Activated CD4-positive, alpha-beta T cell treated with anti-CD3 and anti-CD28 coated beads, Interleukin-2, amount 10 ng/mL, durations not matched to agents 7 days and 5 days (primary cell): ENCODE measurements around the gene SHKBP1. TPM values are rescaled to one million over a fixed set of nuclear protein-coding genes. Genes with fewer than 3 reads are reported as not detected.
"Not testable (repeated sequence)": the region's sequence is repeated elsewhere in the genome, so short reads cannot be mapped to it uniquely, and the experiment has no call there.

Experiments used
- CTCF ChIA-PET: fragments of 350-600 bp; sonication (Branson Sonifier 250); formaldehyde crosslinking; loops from one replicate; lab custom pipeline; 2021; ENCODE audit warnings: antibody characterized with exemption; lab: Charles Lee
- POLR2A ChIA-PET: fragments of 350-600 bp; sonication (Branson Sonifier 250); formaldehyde crosslinking; loops from one replicate; lab custom pipeline; 2021; ENCODE audit warnings: antibody characterized with exemption; lab: Charles Lee
- DNase-seq: peaks from one replicate; pipeline ENCODE4 v3.0.0-alpha.2; 2020
- H3K27ac Mint-ChIP-seq: one replicate; pipeline ENCODE4 v1.8.0; 2021; ENCODE audit warnings: mild to moderate bottlenecking, moderate library complexity, mixed read lengths
- H3K27me3 Mint-ChIP-seq: one replicate; pipeline ENCODE4 v1.8.0; 2021; ENCODE audit warnings: mixed read lengths
- H3K36me3 Mint-ChIP-seq: one replicate; pipeline ENCODE4 v1.8.0; 2021; ENCODE audit warnings: low read depth, mixed read lengths
- H3K4me1 Mint-ChIP-seq: one replicate; pipeline ENCODE4 v1.8.0; 2021; ENCODE audit warnings: mixed read lengths
- H3K4me3 Mint-ChIP-seq: one replicate; pipeline ENCODE4 v1.8.0; 2021; ENCODE audit warnings: mild to moderate bottlenecking, moderate library complexity, mixed read lengths
- H3K9me3 Mint-ChIP-seq: one replicate; pipeline ENCODE4 v1.8.0; 2021; ENCODE audit warnings: mixed read lengths
- total RNA-seq, 2 experiments: library from RNA; stranded (reverse); gene quantifications; one replicate each; pipeline ENCODE4 v1.2.3, GENCODE V29; 2021

Gene SHKBP1
- total RNA-seq, 2 experiments from 2014 or later = 147 to 158 TPM

DNA sequence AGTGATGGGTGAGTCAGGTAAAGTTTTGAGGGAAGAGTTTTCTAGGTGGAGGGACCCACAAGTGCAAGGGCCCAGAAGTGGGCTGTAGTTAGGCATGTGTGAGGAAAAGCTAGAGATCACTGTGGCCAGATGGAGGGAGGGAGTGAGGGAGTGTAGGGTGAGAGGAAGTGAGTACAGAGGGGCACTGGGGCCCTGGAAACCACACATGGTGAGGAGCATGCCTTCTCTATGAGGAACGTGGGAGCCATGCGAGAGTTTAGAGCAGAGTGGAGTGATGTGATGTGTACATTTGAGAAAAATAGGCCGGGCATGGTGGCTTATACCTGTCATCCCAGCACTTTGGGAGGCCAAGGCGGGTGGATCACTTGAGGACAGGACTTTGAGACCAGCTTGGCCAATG, 14.7 kb upstream of the SHKBP1 start:
- CTCF ChIA-PET = no interaction called here
- peaks cover 27% of the 10 kb centered on the region for H3K27me3 Mint-ChIP-seq
- DNase-seq = no peak
- H3K4me1 Mint-ChIP-seq = peaks cover 3% of the 10 kb centered on the region
- H3K4me3 Mint-ChIP-seq = no peak overlapping the region
- POLR2A ChIA-PET = no interaction called here
- H3K27ac Mint-ChIP-seq = no peak overlapping the region
- no peaks in the 10 kb centered on the region for H3K36me3 Mint-ChIP-seq
- no peaks in the 10 kb centered on the region for H3K9me3 Mint-ChIP-seq

DNA sequence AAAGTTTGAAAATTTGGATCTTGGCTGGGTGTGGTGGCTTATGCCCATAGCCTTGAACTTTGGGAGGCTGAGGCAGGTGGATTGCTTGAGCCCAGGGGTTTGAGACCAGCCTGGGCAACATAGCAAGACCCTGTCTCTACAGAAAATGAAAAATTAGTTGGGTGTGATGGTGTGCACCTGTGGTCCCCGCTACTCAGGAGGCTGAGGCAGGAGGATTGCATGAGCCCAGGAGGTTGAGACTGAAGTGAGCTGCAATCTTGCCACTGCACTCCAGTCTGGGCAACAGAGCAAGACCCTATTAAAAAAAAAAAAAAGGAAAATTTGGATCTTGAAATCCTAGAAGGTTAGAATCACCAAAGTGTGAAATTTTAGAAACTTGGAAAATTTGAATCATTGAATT, 12.1 kb upstream of the SHKBP1 start:
- H3K4me3 Mint-ChIP-seq, H3K27ac Mint-ChIP-seq, H3K9me3 Mint-ChIP-seq, CTCF ChIA-PET, H3K36me3 Mint-ChIP-seq, H3K4me1 Mint-ChIP-seq, DNase-seq, POLR2A ChIA-PET: not testable (repeated sequence)
- peaks cover 44% of the 10 kb centered on the region for H3K27me3 Mint-ChIP-seq

DNA sequence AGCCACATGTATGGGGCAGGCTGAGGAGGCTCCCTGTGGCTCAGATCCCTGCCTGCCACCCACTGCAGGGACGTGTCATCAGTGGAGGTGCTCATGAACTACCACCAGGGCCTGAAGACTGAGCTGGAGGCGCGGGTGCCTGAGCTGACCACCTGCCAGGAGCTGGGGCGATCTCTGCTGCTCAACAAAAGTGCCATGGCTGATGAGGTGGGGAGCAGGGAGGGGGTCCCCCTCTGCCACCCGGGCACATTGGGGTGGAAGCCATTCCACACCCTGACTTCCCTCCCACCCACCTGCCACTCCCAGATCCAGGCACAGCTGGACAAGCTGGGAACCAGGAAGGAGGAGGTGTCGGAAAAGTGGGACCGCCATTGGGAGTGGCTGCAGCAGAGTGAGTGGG, 11.3 kb upstream of the SHKBP1 start:
- Mint-ChIP-seq H3K27me3 (peaks cover 46% of the 10 kb centered on the region), H3K4me3 (no peak overlapping the region), H3K9me3 (no peaks in the 10 kb centered on the region), H3K27ac (no peak overlapping the region), H3K36me3 (no peaks in the 10 kb centered on the region), H3K4me1 (peaks cover 12% of the 10 kb centered on the region)
- CTCF ChIA-PET = no interaction called here
- POLR2A ChIA-PET = no interaction called here
- DNase-seq = no peak

DNA sequence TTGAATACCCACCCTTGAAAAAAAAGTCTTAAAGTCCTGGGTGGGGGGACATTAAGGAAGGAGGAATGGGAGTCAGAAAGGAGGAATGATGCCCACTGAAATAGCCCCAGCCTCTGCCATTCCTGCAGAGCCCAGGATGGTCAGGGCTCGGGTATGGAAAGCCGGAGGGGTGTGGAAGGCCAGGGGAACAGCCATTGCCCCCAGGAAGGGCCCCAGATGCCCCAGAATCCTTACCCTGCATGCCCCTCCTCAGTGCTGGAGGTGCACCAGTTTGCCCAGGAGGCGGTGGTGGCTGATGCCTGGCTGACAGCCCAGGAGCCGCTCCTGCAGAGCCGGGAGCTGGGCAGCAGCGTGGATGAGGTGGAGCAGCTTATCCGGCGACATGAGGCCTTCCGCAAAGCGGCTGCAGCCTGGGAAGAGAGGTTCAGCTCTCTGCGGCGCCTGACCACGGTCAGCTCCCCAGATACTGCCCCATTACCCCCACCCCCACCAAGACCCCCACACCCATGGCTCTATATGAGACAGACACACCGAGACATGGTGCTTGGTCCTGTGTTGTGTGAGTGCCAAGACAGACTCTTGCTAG, 10.7 kb upstream of the SHKBP1 start:
- Mint-ChIP-seq H3K4me1 (peaks cover 18% of the 10 kb centered on the region), H3K9me3 (peaks cover 3% of the 10 kb centered on the region), H3K27ac (no peak overlapping the region), H3K4me3 (no peak overlapping the region), H3K36me3 (no peaks in the 10 kb centered on the region), H3K27me3 (peaks cover 46% of the 10 kb centered on the region)
- DNase-seq = no peak
- CTCF ChIA-PET = interaction anchor here (1.4 kb wide), 1 partner anchor 38 kb away, joined by 5 read pairs; no protein-coding TSS in a partner anchor
- POLR2A ChIA-PET = no interaction called here

DNA sequence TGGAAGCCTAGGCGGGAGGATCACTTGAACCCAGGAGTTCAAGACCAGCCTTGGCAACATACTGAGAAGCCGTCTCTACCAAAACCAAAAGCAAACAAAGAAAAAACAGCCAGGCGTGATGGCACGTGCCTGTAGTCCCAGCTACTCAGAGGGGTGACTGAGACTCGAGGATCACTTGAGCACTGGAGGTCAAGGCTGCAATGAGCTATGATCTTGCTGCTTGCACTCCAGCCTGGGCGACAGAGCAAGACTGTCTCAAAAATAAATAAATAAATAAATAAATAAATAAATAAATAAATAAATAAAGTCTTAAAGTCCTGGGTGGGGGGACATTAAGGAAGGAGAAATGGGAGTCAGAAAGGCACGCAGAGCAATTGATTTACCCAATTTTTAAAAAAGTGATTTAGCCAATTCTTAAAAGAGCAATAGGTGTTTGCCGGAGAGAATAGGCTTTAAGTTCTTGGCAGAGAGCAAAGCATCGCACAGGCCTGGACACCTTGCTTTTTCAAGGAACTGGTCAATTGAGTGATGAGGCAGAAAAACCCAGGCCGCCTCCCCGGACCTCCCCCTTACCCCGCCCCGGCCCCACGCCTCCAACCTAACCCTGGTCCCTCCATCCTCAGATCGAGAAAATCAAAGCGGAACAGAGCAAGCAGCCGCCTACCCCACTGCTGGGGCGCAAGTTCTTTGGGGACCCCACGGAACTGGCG, 9.5 kb upstream of the SHKBP1 start:
- Mint-ChIP-seq H3K4me1 (peaks cover 15% of the 10 kb centered on the region), H3K27ac (no peak overlapping the region), H3K27me3 (peaks cover 42% of the 10 kb centered on the region), H3K4me3 (no peak overlapping the region), H3K9me3 (peaks cover 3% of the 10 kb centered on the region), H3K36me3 (no peaks in the 10 kb centered on the region)
- POLR2A ChIA-PET = interaction anchor here (0.6 kb wide), 1 partner anchor 76 kb away, joined by 3 read pairs; no protein-coding TSS in a partner anchor
- CTCF ChIA-PET = interaction anchor here (1.1 to 1.7 kb wide), 4 partner anchors 28 to 67 kb away, joined by 3 to 5 read pairs (median 4); no protein-coding TSS in a partner anchor
- DNase-seq = no peak

DNA sequence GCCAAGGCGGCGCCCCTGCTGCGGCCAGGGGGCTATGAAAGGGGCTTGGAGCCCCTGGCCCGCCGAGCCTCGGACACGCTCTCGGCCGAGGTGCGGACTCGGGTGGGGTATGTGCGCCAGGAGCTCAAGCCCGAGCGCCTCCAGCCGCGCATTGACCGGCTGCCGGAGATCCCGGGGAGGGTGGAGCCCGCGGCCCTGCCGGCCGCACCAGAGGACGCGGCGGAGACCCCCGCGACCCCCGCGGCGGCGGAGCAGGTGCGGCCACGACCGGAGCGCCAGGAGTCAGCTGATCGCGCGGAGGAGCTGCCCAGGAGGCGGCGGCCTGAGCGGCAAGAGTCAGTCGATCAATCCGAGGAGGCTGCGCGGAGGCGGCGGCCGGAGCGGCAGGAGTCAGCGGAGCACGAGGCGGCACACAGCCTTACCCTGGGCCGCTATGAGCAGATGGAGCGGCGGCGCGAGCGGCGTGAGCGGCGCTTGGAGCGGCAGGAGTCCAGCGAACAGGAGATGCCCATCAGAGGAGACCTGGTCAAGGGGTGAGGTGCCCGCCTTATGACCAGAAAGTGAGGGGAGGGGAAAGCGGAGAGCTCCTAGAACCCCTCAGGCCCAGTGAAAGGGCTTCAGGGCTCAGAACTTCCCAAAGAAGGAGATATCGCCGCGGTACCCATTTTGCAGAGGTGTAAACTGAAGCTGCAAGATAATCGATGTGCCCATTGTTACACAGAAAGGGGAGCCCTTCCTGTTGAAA, 8.8 kb upstream of the SHKBP1 start:
- ChIA-PET POLR2A (interaction anchor here (0.6 kb wide), 1 partner anchor 75 kb away, joined by 3 read pairs; no protein-coding TSS in a partner anchor), CTCF (interaction anchor here (0.6 to 1.7 kb wide), 4 partner anchors 27 to 419 kb away, joined by 3 to 4 read pairs (median 3); no protein-coding TSS in a partner anchor)
- Mint-ChIP-seq H3K27ac (no peak overlapping the region), H3K9me3 (peaks cover 3% of the 10 kb centered on the region), H3K4me3 (no peak overlapping the region), H3K36me3 (no peaks in the 10 kb centered on the region), H3K4me1 (peaks cover 15% of the 10 kb centered on the region), H3K27me3 (peaks cover 42% of the 10 kb centered on the region)
- no peak for DNase-seq

DNA sequence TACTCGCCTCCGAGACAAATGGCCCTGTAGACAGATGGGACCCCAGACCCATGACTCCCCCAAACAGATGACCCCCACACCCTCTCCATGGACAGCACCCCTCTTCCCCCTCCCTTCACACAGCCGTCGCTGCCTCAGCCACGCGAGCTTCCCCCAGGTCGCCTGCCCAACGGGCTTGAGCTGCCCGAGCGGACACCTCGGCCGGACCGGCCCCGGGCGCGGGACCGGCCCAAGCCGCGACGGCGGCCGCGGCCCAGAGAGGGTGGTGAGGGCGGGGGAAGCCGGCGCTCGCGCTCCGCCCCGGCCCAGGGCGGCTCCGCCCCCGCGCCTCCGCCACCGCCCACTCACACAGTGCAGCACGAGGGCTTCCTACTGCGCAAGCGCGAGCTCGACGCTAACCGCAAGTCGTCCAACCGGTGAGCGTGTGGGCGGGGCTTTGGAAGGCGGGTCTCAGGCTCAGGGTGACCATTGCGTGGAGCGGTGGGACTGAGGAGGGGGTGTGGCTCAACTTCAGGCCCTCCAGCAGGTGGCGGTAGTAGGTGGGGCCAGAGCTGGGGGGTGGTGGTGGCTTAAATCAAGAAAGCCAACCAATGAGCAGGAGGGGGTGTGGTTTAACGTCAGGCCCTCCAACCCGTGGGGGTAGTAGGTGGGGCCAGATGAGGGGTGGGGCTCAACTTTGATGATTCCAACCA, 6.2 kb upstream of the SHKBP1 start:
- Mint-ChIP-seq H3K27ac (peak overlapping the region; percentile 77), H3K4me3 (peak overlapping the region; percentile 65), H3K27me3 (peaks cover 31% of the 10 kb centered on the region), H3K4me1 (peaks cover 20% of the 10 kb centered on the region), H3K36me3 (no peaks in the 10 kb centered on the region), H3K9me3 (peaks cover 3% of the 10 kb centered on the region)
- CTCF ChIA-PET = interaction anchor here (0.6 to 1.8 kb wide), 9 partner anchors 11 to 106 kb away, joined by 3 to 7 read pairs (median 3); no protein-coding TSS in a partner anchor
- POLR2A ChIA-PET = no interaction called here
- peak; percentile 98 for DNase-seq

DNA sequence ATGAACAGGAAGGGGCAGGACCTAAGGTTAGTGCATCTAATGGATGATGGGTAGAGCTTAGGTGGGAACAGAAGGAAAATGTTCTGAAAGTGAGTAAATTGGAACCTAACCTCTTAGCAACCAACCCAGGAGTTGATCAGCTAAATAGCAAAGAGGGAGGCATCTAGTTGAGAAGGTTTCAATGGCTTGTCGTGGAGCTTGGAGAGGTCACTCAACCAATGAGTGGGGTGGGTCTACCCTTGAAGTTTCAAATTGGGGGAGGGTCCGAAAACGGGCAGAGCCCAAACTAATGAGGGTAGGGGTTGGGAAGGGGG, 5.7 kb upstream of the SHKBP1 start:
- Mint-ChIP-seq H3K36me3 (no peaks in the 10 kb centered on the region), H3K4me1 (peaks cover 21% of the 10 kb centered on the region), H3K9me3 (peaks cover 3% of the 10 kb centered on the region), H3K27ac (peak overlapping the region; percentile 77), H3K27me3 (peaks cover 30% of the 10 kb centered on the region), H3K4me3 (peak overlapping the region; percentile 65)
- ChIA-PET CTCF (interaction anchor here (0.7 to 1.8 kb wide), 8 partner anchors 11 to 106 kb away, joined by 3 to 7 read pairs (median 3); no protein-coding TSS in a partner anchor), POLR2A (no interaction called here)
- DNase-seq = no peak

DNA sequence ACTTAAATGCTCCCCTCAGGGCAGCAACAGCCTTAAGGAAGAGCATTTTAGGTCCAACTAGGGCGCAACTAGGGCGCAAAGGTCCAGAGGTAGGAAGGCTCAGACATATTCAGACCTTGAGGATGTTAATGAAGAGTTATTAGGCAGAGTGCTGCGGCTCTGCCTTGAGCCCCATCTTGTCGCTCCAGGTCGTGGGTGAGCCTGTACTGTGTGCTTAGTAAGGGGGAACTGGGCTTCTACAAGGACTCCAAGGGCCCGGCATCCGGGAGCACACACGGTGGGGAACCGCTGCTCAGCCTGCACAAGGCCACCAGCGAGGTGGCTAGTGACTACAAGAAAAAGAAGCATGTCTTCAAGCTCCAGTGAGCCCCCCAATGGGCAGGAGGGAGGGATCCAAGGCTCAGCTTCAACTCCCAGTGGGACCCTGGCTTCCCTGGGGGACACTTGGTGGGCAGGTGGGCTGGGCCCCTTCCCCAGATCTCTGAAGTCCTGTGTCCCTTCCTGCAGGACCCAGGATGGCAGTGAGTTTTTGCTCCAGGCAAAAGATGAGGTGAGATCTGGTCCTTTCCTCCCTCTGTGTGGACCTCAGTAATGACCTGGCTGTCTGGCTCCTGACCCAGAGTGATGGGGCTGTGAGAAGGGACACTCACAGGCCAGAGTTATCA, 4.7 kb upstream of the SHKBP1 start:
- DNase-seq = no peak
- H3K4me3 Mint-ChIP-seq = no peak overlapping the region
- H3K27ac Mint-ChIP-seq = no peak overlapping the region
- peaks cover 28% of the 10 kb centered on the region for H3K4me1 Mint-ChIP-seq
- H3K36me3 Mint-ChIP-seq = no peaks in the 10 kb centered on the region
- H3K9me3 Mint-ChIP-seq = peaks cover 3% of the 10 kb centered on the region
- peaks cover 24% of the 10 kb centered on the region for H3K27me3 Mint-ChIP-seq
- ChIA-PET CTCF (interaction anchor here (1.5 to 1.8 kb wide), 2 partner anchors 10 to 31 kb away, joined by 4 to 7 read pairs; no protein-coding TSS in a partner anchor), POLR2A (no interaction called here)

DNA sequence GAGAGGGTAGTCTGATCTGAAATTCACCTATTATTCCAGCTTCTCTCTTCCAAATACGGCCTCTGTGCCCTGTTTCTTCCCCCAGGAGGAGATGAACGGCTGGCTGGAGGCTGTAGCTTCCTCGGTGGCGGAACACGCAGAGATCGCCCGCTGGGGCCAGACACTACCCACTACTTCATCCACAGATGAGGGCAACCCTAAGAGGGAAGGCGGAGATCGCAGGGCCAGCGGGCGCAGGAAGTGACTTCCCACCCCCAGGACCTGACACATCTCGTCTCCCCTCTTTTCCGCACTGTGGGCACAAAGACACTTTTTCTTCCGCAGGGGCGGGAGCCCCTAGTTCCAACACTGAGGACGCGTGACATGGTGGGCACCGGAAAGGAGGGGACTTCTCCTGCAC, 1.3 kb upstream of the SHKBP1 start:
- CTCF ChIA-PET = interaction anchor here (0.5 kb wide), 1 partner anchor 70 kb away, joined by 4 read pairs; no protein-coding TSS in a partner anchor
- H3K9me3 Mint-ChIP-seq = peaks cover 3% of the 10 kb centered on the region
- no peak for DNase-seq
- no peaks in the 10 kb centered on the region for H3K27me3 Mint-ChIP-seq
- H3K4me3 Mint-ChIP-seq = peak overlapping the region; percentile 22
- no peak overlapping the region for H3K27ac Mint-ChIP-seq
- POLR2A ChIA-PET = interaction anchor here (0.6 kb wide), 1 partner anchor 227 kb away, joined by 4 read pairs; the partner anchor contains the start of gene PLD3
- peaks cover 31% of the 10 kb centered on the region for H3K4me1 Mint-ChIP-seq
- peaks cover 12% of the 10 kb centered on the region for H3K36me3 Mint-ChIP-seq

DNA sequence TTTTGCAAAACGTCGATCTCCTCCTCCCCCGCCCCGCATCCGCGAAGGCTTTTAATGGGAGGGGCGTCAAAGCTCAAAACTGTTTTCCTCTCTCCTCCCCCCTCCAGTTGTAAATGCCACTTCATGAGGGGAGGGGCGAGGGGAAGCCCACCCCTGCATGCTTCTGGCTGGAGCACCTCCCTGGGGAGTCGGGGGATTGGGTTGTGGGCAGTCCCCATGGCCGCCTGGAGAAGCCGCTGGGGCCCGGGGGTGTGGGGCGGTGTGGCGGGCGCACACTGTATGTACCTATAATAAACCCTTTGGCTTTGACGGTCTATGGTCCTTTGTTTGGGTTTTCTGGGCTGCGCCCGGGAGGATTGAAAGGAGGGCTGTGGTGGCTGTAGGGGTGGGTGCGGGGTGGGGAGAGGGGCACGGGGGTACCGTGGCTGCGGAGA, 505 bp upstream of the SHKBP1 start:
- ChIA-PET CTCF (no interaction called here), POLR2A (interaction anchor here (0.6 kb wide), 1 partner anchor 228 kb away, joined by 4 read pairs; the partner anchor contains the start of gene PLD3)
- Mint-ChIP-seq H3K4me3 (peak overlapping the region; percentile 87), H3K36me3 (peaks cover 20% of the 10 kb centered on the region), H3K9me3 (no peaks in the 10 kb centered on the region), H3K27me3 (no peaks in the 10 kb centered on the region), H3K27ac (peak overlapping the region; percentile 89), H3K4me1 (peaks cover 26% of the 10 kb centered on the region)
- DNase-seq = peak; percentile 39
